HG03095 (cell line): ENCODE data around the gene SPATA33.
"Not testable (repeated sequence)": the region's sequence is repeated elsewhere in the genome, so short reads cannot be mapped to it uniquely, and the experiment has no call there.

ENCODE experiments used
- ATAC-seq: cut with Tn5 transposase; IDR thresholded peaks from one replicate; pipeline ENCODE4 v1.9.1; 2021; ENCODE audit warnings: moderate library complexity; ENCODE audit not compliant: unreplicated experiment

SPATA33 gene

GRCh38 chr16:89624777-89625761 is 32.6 kb upstream of the SPATA33 start:
- ATAC-seq: no peak

- no peak for ATAC-seq
Observed at GRCh38 chr16:89629827-89630610, 27.6 kb upstream of the SPATA33 start.

GRCh38 chr16:89633064-89633631 is 24.5 kb upstream of the SPATA33 start:
- ATAC-seq: no peak

DNA sequence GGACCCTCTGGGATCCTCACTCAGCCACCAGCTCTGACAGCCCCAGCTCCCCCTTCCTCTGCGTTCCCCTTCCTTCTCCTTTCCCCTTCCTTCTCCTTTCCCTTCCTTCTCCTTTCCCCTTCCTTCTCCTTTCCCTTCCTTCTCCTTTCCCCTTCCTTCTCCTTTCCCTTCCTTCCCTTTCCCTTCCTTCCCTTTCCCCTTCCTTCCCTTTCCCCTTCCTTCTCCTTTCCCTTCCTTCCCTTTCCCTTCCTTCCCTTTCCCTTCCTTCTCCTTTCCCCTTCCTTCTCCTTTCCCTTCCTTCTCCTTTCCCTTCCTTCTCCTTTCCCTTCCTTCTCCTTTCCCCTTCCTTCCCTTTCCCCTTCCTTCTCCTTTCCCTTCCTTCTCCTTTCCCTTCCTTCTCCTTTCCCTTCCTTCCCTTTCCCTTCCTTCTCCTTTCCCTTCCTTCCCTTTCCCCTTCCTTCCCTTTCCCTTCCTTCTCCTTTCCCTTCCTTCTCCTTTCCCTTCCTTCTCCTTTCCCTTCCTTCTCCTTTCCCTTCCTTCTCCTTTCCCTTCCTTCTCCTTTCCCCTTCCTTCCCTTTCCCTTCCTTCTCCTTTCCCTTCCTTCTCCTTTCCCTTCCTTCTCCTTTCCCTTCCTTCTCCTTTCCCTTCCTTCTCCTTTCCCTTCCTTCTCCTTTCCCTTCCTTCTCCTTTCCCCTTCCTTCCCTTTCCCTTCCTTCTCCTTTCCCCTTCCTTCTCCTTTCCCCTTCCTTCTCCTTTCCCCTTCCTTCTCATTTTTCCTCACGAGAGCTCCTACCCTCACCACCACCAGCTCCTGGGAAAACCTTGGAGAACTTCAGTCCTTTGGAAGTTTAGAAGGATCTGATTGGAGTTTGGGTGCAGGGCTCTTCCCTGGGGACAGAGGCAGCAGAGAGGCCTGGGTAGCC is 22.9 kb upstream of the SPATA33 start:
- not testable (repeated sequence) for ATAC-seq

DNA sequence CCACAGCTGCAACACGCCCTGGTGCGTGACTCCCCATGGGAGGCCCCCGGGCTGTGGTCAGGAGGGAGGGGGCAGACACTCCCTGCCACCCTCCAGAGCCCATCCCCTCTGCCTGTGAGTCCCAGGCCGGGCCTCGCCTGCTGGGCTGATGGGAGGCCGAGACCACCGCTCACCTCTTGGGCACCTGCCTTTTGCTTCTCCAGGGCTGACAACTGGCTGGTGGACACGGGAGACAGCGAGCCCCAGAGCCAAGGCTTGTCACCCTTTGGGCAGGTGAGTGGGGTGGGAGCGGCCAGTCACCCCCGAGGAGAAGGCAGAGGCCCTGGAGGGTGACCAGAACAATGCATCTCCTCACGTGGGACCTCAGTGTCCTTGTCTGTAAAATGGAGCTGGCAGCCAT is 21.0 kb upstream of the SPATA33 start:
- ATAC-seq: no peak

- ATAC-seq: no peak
Observed at GRCh38 chr16:89637379-89637778, 20.3 kb upstream of the SPATA33 start.

DNA sequence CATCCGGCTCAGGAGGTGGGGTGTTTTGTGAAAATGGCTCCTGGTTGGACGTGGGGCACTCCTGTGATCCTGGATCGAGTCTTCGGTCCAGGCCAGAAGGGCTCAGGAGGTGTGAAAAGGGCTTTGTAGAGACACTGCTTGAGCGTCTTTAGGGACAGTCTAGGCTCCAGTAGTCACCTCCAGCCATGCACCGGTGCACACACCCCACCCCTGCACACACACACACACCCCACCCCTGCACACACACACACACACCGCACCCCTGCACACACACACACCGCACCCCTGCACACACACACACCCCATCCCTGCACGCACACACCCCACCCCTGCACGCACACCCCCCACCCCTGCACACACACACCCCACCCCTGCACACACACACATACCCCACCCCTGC is 19.2 kb upstream of the SPATA33 start:
- ATAC-seq: no peak

DNA sequence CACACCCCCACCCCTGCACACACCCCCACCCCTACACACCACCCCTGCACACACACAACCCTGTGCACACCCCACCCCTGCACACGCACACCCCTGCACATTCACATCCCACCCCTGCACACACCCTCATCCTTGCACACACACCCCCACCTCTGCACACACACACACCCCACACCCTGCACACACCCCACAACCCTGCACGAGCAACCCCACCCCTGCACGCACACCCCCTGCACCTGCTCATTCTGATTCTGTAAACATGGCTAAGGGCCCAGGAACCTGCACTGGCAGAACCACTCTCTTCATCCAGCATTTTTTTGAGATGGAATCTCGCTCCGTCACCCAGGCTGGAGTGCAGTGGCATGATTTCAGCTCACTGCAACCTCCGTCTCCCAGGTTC is 18.3 kb upstream of the SPATA33 start:
- ATAC-seq: no peak

DNA sequence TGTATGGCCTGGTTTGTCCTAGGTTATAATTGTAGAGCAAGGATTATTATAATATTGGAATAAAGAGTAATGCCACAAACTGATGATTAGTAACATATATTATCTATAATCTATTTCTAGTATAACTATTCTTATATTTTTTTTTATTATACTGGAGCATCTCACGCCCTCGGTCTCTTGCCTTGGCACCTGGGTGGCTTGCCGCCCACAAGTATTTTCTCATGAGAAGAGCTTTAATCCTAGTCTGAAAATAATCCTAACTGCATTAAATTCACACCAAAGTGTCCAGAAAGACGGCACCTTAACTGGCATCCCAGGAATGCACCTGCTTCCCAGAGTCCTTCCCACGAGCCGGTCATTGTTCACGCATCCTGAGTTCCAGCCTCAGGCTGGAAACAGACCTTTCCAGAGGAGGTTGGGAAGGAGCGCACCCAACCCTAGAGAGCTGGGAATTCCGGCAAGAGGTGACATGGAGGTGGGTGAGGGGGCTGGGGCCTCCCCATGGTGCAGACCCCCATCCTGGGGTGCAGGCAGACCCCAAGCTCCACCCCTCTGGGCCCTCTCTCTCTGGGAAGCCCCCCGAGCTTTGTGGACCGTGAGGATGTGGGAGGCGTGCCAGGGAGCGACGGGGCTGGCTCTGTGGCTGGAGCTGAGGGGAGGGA is 16.0 kb upstream of the SPATA33 start:
- no peak for ATAC-seq

DNA sequence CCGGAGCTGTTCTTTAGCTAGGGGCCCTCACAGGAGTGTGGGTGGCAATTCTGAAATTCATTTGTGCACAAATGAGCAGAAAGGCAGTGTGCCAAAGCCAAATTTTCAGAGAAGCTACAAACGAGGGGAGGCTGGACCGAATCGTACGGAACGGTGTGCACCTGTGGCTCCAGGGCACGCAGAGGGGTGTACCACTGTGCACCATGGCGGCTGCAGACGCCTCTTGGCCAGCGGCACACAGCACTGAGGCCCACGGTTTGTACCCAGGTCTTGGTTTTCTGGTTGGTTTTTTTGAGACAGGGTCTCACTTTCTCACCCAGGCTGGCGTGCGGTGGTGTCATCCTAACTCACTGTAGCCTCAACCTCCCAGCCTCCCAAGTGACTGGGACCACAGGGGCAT is 15.1 kb upstream of the SPATA33 start:
- ATAC-seq: no peak

- no peak for ATAC-seq
Observed at GRCh38 chr16:89643769-89644300, 13.8 kb upstream of the SPATA33 start.

GRCh38 chr16:89645122-89645521 is 12.5 kb upstream of the SPATA33 start:
- no peak for ATAC-seq

GRCh38 chr16:89646270-89646669 is 11.4 kb upstream of the SPATA33 start:
- no peak for ATAC-seq

DNA sequence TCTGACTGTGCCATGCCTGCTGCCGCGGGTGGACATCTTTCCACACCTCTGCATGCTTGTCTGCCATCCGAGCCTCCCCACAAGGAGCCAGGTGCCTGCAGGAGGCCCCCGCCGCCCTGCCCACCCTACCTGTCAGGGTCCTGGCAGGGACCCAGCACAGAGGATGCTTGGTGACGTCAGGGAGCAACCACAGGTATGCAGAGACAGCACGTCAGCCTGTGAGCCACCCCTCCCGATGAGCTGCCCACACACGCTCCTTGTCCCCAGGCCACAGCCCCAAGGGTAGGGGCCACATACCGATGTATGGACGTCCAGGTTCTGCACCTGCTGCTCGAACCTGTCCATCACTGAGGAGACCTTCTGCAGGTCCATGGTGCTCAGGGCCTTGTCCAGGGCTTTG is 10.7 kb upstream of the SPATA33 start:
- no peak for ATAC-seq

DNA sequence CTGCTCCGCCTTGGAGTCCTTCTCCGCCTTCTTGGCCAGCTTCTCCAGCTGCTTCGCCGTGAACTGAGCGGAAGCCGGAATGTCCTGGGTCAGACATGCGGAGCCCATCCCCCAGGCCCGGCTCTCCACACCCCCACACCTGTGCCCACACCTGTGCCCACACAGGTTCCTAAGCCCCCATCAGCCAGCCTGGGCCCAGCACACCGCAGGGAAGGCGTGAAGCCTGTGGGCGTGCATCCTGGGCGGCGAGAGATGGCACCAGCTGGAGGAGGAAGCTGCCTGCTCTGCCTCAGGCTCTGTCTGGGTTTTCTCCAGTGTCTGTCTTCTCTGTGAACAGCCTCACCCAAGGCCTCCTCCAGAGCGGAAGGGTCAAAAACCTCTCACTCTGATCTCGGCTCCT is 6.1 kb upstream of the SPATA33 start:
- no peak for ATAC-seq

- no peak for ATAC-seq
Observed at GRCh38 chr16:89653656-89654295, 3.9 kb upstream of the SPATA33 start.

- ATAC-seq: no peak
Observed at GRCh38 chr16:89655062-89655643, 2.5 kb upstream of the SPATA33 start.

- ATAC-seq: no peak
Observed at GRCh38 chr16:89656435-89657121, 1.1 kb upstream of the SPATA33 start.
